Measurements from ENCODE around the gene MPLKIP. TPM values are rescaled to one million over a fixed set of nuclear protein-coding genes. Genes with fewer than 3 reads are reported as not detected.
"Not testable (repeated sequence)": the region's sequence is repeated elsewhere in the genome, so short reads cannot be mapped to it uniquely, and the experiment has no call there.

MPLKIP gene
- total and polyA plus RNA-seq, 12 donors = 11.3 to 30.7 (median 15.8) TPM

DNA sequence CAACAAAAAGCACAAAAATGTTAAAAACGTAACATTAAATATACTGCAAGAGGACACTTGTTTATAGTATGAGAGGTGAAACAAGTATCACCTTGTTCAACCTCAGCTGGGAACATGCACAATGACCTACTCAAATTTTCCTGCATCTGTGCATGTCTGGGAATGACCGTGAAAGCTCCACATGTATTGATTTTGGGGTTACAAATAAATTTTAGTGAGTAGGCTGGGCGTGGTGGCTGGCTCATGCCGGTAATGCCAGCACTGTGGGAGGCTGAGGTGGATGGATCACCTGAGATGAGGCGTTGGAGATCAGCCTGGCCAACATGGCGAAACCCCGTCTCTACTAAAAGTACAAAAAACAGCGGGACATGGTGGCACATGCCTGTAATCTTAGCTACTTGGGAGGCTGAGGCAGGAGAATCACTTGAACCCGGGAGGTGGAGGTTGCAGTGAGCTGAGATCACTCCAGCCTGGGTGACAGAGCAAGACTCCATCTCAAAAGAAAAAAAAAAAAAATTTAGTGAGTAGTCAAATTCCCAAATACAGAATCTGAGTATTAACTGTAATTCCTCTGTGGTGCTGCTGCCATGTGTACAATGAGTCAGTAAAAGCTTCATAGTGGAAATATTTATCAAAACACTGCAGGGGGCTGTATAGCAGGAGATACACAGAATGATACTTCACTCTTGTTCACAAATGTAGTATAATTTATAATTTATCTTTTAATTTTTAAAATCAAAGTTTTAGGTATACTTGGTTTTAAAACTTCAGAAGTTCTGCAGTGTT is 41.5 kb upstream of the MPLKIP start:
- Histone ChIP-seq H3K4me3 (no peak overlapping the region), H3K4me1 (no peaks in the 10 kb centered on the region), H3K36me3 (no peaks in the 10 kb centered on the region), H3K27me3 (no peaks in the 10 kb centered on the region), H3K27ac (no peak overlapping the region), H3K9me3 (no peaks in the 10 kb centered on the region)
- intact Hi-C loops (cut with DNase I) = no loop called here
- 91 to 93% methylated on average over 9 of the region's 9 CpGs for WGBS, 2 donors
- TF ChIP-seq, protein P1, sequence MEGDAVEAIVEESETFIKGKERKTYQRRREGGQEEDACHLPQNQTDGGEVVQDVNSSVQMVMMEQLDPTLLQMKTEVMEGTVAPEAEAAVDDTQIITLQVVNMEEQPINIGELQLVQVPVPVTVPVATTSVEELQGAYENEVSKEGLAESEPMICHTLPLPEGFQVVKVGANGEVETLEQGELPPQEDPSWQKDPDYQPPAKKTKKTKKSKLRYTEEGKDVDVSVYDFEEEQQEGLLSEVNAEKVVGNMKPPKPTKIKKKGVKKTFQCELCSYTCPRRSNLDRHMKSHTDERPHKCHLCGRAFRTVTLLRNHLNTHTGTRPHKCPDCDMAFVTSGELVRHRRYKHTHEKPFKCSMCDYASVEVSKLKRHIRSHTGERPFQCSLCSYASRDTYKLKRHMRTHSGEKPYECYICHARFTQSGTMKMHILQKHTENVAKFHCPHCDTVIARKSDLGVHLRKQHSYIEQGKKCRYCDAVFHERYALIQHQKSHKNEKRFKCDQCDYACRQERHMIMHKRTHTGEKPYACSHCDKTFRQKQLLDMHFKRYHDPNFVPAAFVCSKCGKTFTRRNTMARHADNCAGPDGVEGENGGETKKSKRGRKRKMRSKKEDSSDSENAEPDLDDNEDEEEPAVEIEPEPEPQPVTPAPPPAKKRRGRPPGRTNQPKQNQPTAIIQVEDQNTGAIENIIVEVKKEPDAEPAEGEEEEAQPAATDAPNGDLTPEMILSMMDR (IDR thresholded peaks at IDR 0.05) = no peak
- DNase-seq = no peak
- ATAC-seq = no peak

DNA sequence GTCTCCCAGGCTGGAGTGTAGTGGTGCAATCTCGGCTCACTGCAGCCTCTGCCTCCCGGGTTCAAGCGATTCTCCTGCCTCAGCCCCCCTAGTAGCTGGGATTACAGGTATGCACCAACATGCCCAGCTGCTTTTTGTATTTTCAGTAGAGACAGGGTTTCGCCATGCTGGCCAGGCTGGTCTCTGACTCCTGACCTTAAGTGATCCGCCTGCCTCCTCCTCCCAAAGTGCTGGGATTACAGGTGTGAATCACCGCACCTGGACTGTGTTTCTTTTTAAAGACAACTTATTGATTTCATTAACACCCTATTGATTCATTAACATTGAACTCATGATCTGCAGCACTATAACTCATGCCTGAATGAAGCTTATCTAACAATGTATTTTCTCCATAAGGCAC is 40.8 kb upstream of the MPLKIP start:
- 89 to 91% methylated on average over 6 of the region's 6 CpGs for WGBS, 2 donors
- H3K27ac ChIP-seq; H3K27me3 ChIP-seq; DNase-seq; ATAC-seq; H3K4me3 ChIP-seq; H3K4me1 ChIP-seq; H3K9me3 ChIP-seq; H3K36me3 ChIP-seq; intact Hi-C loops (cut with DNase I): not testable (repeated sequence)

DNA sequence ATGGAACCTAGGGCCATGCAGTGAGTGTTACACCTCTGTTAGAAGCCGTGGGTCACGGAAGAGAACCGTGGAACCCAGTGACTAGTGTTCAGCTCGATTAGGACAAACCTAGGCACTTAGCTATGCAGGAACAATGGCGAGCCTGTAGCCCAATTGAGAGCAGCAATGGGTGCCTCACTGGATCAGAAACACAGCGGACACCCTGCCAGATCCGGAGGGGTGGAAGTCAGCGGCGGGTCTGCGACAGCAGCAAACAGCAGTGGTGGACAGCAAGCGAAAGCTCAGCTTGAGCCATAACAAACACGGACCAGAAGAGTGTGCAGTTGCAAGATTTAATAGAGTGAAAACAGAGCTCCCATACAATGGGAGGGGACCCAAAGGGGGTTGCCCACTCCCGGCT is 38.7 kb upstream of the MPLKIP start:
- DNase-seq; ATAC-seq; H3K27ac ChIP-seq; intact Hi-C loops (cut with DNase I); H3K27me3 ChIP-seq; H3K36me3 ChIP-seq; H3K4me3 ChIP-seq; H3K9me3 ChIP-seq; H3K4me1 ChIP-seq: not testable (repeated sequence)
- WGBS, 2 donors = 89 to 90% methylated on average over 13 of the region's 13 CpGs

DNA sequence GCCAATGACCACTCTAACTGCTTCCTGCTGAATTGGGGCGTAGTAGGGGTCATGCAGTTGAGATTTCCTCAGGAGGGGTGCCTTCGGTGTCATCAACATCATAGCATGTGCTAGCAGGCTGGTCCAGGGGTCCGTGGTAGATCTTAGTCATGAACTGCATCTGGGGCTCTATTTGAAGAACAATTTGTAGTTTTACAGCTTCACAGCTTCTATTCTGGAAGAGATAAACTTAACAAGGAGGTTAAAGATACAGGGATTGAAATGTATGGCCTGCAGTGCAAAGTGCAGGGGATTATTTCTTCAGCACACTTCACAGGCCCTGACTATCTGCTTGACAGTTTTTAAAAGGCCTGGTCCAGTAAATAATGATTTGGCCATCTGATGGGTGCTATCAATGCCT is 33.8 kb upstream of the MPLKIP start:
- intact Hi-C loops (cut with DNase I); DNase-seq; H3K36me3 ChIP-seq; ATAC-seq; H3K27ac ChIP-seq; H3K27me3 ChIP-seq; H3K4me1 ChIP-seq; H3K4me3 ChIP-seq; H3K9me3 ChIP-seq: not testable (repeated sequence)
- 92 to 95% methylated on average over 3 of the region's 3 CpGs for WGBS, 2 donors

DNA sequence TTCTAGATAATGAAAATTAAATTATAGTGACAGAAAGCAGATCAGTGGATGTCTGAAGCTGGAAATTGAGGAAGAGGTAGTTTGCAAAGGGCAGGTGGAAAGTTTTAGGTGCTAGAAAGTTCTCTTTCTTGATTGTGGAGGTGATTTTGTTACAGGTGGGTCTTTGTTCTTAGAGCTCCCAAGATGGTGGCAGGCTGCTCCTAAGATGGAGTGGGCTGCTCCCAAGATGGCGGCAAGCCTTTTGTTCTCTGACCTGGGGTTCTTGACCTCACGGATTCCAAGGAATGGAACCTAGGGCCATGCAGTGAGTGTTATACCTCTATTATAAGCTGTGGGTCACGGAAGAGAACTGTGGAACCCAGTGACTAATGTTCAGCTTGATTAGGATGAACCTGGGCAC is 32.9 kb upstream of the MPLKIP start:
- Histone ChIP-seq H3K36me3 (no peaks in the 10 kb centered on the region), H3K27me3 (no peaks in the 10 kb centered on the region), H3K9me3 (no peaks in the 10 kb centered on the region), H3K4me1 (no peaks in the 10 kb centered on the region), H3K27ac (no peak overlapping the region), H3K4me3 (no peak overlapping the region)
- intact Hi-C loops (cut with DNase I) = no loop called here
- ATAC-seq (no peak), DNase-seq (no peak)
- TF ChIP-seq, protein P1 (IDR thresholded peaks at IDR 0.05) = no peak
- 89 to 92% methylated on average over 3 of the region's 3 CpGs for WGBS, 2 donors

DNA sequence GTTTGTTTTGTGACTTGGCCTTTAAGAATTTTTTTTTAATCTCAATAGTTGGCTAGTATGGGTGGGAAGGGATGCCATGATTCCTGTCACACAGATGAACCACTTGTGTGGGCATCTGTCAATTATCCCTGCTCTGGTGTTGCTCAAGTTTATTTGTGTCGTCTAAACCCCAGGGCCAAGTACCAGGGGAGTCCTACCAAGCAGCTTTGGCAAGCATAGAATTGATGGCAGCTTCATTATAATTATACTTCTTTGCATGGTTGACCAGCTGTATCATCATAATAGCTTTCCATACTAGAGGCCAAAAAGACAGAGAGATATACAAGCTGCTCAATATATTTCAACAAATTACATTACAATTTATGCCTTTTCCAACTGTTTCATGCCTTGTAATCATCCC is 30.8 kb upstream of the MPLKIP start:
- H3K4me3 ChIP-seq = no peak overlapping the region
- intact Hi-C loops (cut with DNase I) = no loop called here
- WGBS, 2 donors = 25 to 38% methylated on average over 1 of the region's 1 CpG
- TF ChIP-seq, protein P1 (IDR thresholded peaks at IDR 0.05) = no peak
- H3K9me3 ChIP-seq = no peaks in the 10 kb centered on the region
- no peak overlapping the region for H3K27ac ChIP-seq
- H3K27me3 ChIP-seq = no peaks in the 10 kb centered on the region
- H3K4me1 ChIP-seq = no peaks in the 10 kb centered on the region
- H3K36me3 ChIP-seq = no peaks in the 10 kb centered on the region
- DNase-seq (no peak), ATAC-seq (no peak)

Measured in heart right ventricle (tissue), 16 donors.